HG03457 (cell line): ENCODE data around the gene CACNA1S.

Experiments used
- ATAC-seq: cut with Tn5 transposase; IDR thresholded peaks from one replicate; pipeline ENCODE4 v1.9.1; 2021; ENCODE audit warnings: moderate number of reproducible peaks; ENCODE audit not compliant: unreplicated experiment

CACNA1S gene

GRCh38 chr1:201016943-201017827, 95.0 kb downstream of the CACNA1S start:
- no peak for ATAC-seq

- ATAC-seq: no peak
Measured at GRCh38 chr1:201016211-201016651, 96.0 kb downstream of the CACNA1S start.

- ATAC-seq: no peak
Measured at GRCh38 chr1:201015551-201016091, 96.6 kb downstream of the CACNA1S start.

- no peak for ATAC-seq
Measured at GRCh38 chr1:201014816-201015200, 97.4 kb downstream of the CACNA1S start.

- ATAC-seq: no peak
Measured at GRCh38 chr1:201013991-201014815, 98.0 kb downstream of the CACNA1S start.

- ATAC-seq: no peak
Measured at GRCh38 chr1:201013031-201013485, 99.2 kb downstream of the CACNA1S start.

GRCh38 chr1:201011616-201012015, 100.6 kb downstream of the CACNA1S start:
- ATAC-seq: no peak

GRCh38 chr1:201009962-201010645, 102.1 kb downstream of the CACNA1S start:
- no peak for ATAC-seq

GRCh38 chr1:201008666-201009360, 103.4 kb downstream of the CACNA1S start:
- ATAC-seq: no peak

GRCh38 chr1:201007481-201007880, 104.7 kb downstream of the CACNA1S start:
- ATAC-seq: no peak

- ATAC-seq: no peak
Measured at GRCh38 chr1:201006450-201006849, 105.8 kb downstream of the CACNA1S start.

- no peak for ATAC-seq
Measured at GRCh38 chr1:201004732-201005131, 107.5 kb downstream of the CACNA1S start.

GRCh38 chr1:201004154-201004553, 108.1 kb downstream of the CACNA1S start:
- ATAC-seq: no peak

GRCh38 chr1:201002510-201002909, 109.7 kb downstream of the CACNA1S start:
- no peak for ATAC-seq

- no peak for ATAC-seq
Measured at GRCh38 chr1:201001962-201002361, 110.3 kb downstream of the CACNA1S start.

GRCh38 chr1:201000391-201000790, 111.8 kb downstream of the CACNA1S start:
- ATAC-seq: no peak

GRCh38 chr1:200999667-201000066, 112.6 kb downstream of the CACNA1S start:
- ATAC-seq: no peak

GRCh38 chr1:200998323-200998722, 113.9 kb downstream of the CACNA1S start:
- ATAC-seq: no peak

- no peak for ATAC-seq
Measured at GRCh38 chr1:200992382-200993048, 119.7 kb downstream of the CACNA1S start.
